Nephron progenitor cell (in vitro differentiated cells): ENCODE results near the gene GJA10.

ENCODE experiments used
- DNase-seq: peaks from one replicate; pipeline ENCODE4 v3.0.0; 2021
- H3K27ac Mint-ChIP-seq: 2 replicates; pipeline ENCODE4 v1.8.0; 2021; ENCODE audit warnings: mild to moderate bottlenecking, moderate library complexity, mixed read lengths
- H3K27me3 Mint-ChIP-seq: 2 replicates; pipeline ENCODE4 v1.8.0; 2021; ENCODE audit warnings: mild to moderate bottlenecking, low read depth, mixed read lengths; ENCODE audit not compliant: poor library complexity
- H3K36me3 Mint-ChIP-seq: 2 replicates; pipeline ENCODE4 v1.8.0; 2021; ENCODE audit warnings: low read depth, mixed read lengths
- H3K4me1 Mint-ChIP-seq: 2 replicates; pipeline ENCODE4 v1.8.0; 2021; ENCODE audit warnings: mixed read lengths
- H3K4me3 Mint-ChIP-seq: 2 replicates; pipeline ENCODE4 v1.8.0; 2021; ENCODE audit warnings: mild to moderate bottlenecking, moderate library complexity, mixed read lengths
- H3K9me3 Mint-ChIP-seq: 2 replicates; pipeline ENCODE4 v1.8.0; 2021; ENCODE audit warnings: mild to moderate bottlenecking, moderate library complexity, mixed read lengths
- TF ChIP-seq, protein P1 (sequence below): fragments of 200-600 bp; sonication (generic); IDR thresholded peaks from 2 replicates; pipeline ENCODE4 v1.5.0; 2021; ENCODE audit warnings: antibody characterized with exemption

GJA10 gene

GRCh38 chr6:89910902-89911240 lies 16.6 kb downstream of the GJA10 start:
- TF ChIP-seq, protein P1, sequence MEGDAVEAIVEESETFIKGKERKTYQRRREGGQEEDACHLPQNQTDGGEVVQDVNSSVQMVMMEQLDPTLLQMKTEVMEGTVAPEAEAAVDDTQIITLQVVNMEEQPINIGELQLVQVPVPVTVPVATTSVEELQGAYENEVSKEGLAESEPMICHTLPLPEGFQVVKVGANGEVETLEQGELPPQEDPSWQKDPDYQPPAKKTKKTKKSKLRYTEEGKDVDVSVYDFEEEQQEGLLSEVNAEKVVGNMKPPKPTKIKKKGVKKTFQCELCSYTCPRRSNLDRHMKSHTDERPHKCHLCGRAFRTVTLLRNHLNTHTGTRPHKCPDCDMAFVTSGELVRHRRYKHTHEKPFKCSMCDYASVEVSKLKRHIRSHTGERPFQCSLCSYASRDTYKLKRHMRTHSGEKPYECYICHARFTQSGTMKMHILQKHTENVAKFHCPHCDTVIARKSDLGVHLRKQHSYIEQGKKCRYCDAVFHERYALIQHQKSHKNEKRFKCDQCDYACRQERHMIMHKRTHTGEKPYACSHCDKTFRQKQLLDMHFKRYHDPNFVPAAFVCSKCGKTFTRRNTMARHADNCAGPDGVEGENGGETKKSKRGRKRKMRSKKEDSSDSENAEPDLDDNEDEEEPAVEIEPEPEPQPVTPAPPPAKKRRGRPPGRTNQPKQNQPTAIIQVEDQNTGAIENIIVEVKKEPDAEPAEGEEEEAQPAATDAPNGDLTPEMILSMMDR = no peak
- Mint-ChIP-seq H3K36me3 (no peaks in the 10 kb centered on the region), H3K4me1 (peaks cover 5% of the 10 kb centered on the region), H3K27me3 (peaks cover 17% of the 10 kb centered on the region), H3K27ac (no peak overlapping the region), H3K4me3 (no peak overlapping the region), H3K9me3 (peaks cover 15% of the 10 kb centered on the region)
- DNase-seq = no peak

DNA sequence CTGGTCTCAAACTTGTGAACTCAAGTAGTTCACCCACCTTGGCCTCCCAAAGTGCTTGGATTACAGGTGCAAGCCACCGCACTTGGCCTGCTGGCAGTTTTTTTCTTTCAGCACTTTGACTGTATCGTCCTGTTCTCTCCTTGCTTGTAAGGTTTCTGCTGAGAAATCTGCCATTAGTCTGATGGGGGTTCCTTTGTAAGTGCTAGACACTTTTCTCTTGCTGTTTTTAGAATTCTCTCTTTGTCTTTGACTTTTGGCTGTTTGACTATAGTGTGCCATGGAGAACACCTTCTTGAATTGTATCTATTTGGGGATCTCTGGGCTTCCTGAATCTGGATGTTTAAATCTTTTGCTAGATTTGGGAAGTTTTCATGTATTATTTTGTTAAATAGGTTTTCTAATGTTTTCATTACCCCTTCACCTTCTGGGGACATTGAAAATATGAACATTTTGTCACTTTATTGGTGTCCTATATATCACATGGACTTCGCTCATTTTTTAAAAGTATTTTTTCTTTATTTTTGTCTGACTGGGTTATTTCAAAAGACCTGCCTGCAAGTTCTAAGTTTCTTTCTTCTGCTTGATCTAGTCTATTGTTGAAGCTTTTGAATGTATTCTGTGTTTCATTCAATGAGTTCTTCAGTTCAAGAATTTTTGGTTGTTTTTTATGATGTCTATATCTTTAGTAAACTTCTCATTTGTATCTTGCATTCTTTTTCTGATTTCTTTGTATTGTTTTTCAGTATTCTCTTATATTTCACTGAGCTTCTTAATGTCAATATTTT lies 22.1 kb downstream of the GJA10 start:
- Mint-ChIP-seq H3K4me3 (no peak overlapping the region), H3K9me3 (peaks cover 24% of the 10 kb centered on the region), H3K27ac (no peak overlapping the region), H3K36me3 (peaks cover 9% of the 10 kb centered on the region), H3K4me1 (no peaks in the 10 kb centered on the region), H3K27me3 (peaks cover 6% of the 10 kb centered on the region)
- no peak for DNase-seq
- TF ChIP-seq, protein P1 = no peak

DNA sequence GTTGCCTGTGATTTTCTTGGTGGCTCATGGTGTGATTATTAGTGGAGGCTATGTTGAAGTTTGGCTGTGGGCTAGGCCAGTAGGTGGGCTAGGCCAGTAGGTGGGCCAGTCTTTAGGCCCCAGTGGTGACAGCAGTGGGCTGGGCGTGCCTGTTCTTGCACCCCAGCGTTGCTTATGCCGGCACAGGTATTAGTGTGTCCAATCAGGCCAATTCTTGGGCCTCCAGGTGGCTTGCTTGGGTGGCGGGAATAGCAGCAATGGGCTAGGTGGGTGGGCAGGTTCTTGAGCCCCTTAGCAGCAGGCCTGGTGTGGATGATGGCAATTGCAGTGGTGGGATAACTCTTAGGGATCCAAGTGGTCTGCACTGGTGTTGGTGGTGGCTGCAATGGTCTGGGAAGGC lies 22.9 kb downstream of the GJA10 start:
- Mint-ChIP-seq H3K27me3 (peaks cover 3% of the 10 kb centered on the region), H3K4me3 (no peak overlapping the region), H3K4me1 (no peaks in the 10 kb centered on the region), H3K36me3 (peaks cover 9% of the 10 kb centered on the region), H3K27ac (no peak overlapping the region), H3K9me3 (peaks cover 24% of the 10 kb centered on the region)
- TF ChIP-seq, protein P1 = no peak
- no peak for DNase-seq

GRCh38 chr6:89917801-89918366 lies 23.6 kb downstream of the GJA10 start:
- TF ChIP-seq, protein P1 = no peak
- DNase-seq = no peak
- H3K36me3 Mint-ChIP-seq = peaks cover 9% of the 10 kb centered on the region

GRCh38 chr6:89921197-89921596 lies 26.9 kb downstream of the GJA10 start:
- Mint-ChIP-seq H3K36me3 (peaks cover 9% of the 10 kb centered on the region), H3K9me3 (peaks cover 13% of the 10 kb centered on the region), H3K4me3 (no peak overlapping the region), H3K27me3 (peaks cover 3% of the 10 kb centered on the region), H3K4me1 (no peaks in the 10 kb centered on the region), H3K27ac (no peak overlapping the region)
- TF ChIP-seq, protein P1 = no peak
- no peak for DNase-seq

More at GRCh38 chr6:89917801-89918366, 23.6 kb downstream of the GJA10 start:
- Mint-ChIP-seq H3K27ac (no peak overlapping the region), H3K4me3 (no peak overlapping the region), H3K27me3 (peaks cover 3% of the 10 kb centered on the region), H3K9me3 (peaks cover 24% of the 10 kb centered on the region), H3K4me1 (no peaks in the 10 kb centered on the region)

DNA sequence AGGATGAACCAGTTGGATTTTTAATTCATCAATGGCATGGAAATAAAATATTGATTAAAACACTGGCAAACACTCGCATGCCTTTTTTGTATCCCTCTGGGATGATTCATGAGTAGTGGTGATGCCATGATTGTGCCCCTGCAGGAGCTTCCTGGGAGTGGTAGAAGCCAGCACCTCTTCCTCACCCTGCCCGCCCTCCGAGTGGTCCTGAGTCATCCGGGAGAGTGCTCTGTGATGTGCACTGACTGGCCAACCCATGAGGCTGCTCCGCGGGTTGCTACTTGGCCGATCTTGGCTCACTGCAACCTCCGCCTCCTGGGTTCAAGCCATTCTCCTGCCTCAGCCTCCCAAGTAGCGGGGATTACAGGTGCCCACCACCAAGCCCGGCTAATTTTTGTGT lies 27.4 kb downstream of the GJA10 start:
- no peak overlapping the region for H3K4me3 Mint-ChIP-seq
- no peaks in the 10 kb centered on the region for H3K4me1 Mint-ChIP-seq
- no peak overlapping the region for H3K27ac Mint-ChIP-seq
- TF ChIP-seq, protein P1 = no peak
- DNase-seq = no peak
- peaks cover 8% of the 10 kb centered on the region for H3K9me3 Mint-ChIP-seq
- peaks cover 4% of the 10 kb centered on the region for H3K36me3 Mint-ChIP-seq
- H3K27me3 Mint-ChIP-seq = peaks cover 3% of the 10 kb centered on the region
